ENCODE data around the gene LCE2D.

Gene LCE2D

GRCh38 chr1:152699746-152700145, 36.6 kb downstream of the LCE2D start:
- no peak for DNase-seq

GRCh38 chr1:152707860-152708259, 44.7 kb downstream of the LCE2D start, which contains the start of gene LCE4A:
TSS of gene LCE4A (plus strand) at chr1:152708160. CDS start at chr1:152709076, 916 bp downstream.
- DNase-seq = no peak
